Measurements from ENCODE around the gene USP31. TPM values are rescaled to one million over a fixed set of nuclear protein-coding genes. Genes with fewer than 3 reads are reported as not detected.
A peak's percentile ranks its signal among the peaks of the same experiment; 100 is the strongest.

USP31 gene
- polyA plus RNA-seq, 10 donors: 4.7 to 8.2 (median 6.4) TPM

GRCh38 chr16:23064639-23065038 lies 84.6 kb downstream of the USP31 start:
- no peak for DNase-seq

DNA sequence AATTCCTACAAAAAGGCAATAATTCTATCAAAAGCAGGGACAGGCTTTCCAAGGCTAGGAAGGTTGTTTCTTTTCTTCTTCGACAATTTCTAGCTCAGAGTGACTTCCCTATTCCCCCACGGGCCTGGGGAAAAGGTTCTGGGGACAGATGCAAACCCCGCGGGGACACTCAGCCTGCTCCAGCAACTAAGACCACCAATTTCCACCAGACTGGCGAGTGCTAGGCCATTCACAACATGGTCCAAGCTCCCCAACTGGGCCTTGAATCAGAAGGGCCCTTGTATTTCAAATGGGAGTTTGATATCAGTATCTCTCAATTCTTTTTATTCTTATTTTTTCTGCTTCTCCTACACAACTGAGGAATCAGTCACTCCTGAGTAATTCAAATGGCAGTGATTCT lies 86.7 kb downstream of the USP31 start:
- no peak for DNase-seq

- DNase-seq: peak in 1 of 3 donors; percentile 7
These were observed 87.6 kb downstream of the USP31 start for GRCh38 chr16:23061669-23062068.

GRCh38 chr16:23060458-23061320 lies 88.6 kb downstream of the USP31 start:
- DNase-seq: peak; percentile 51 to 77 (median 67)

GRCh38 chr16:23059433-23059832 lies 89.8 kb downstream of the USP31 start:
- DNase-seq: no peak

DNA sequence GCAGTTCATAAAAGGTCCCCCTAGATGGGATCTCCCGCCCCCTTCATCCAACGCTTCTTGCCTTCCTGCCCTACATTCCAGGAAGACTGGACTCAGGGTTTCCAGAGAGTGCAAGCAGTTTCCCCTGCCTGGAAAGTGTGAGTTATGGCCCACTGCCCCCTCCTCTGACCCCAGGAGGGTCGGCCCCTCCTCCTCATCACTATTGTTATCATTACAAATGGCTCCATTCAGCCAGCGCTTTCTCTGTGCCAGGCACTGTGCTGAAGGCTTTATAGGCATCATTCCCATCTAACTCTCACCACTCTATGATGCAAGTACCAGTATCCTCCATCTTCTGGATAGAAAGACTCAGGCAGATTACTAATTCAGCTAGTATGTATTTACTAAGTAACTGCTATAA lies 90.7 kb downstream of the USP31 start:
- DNase-seq: no peak

DNA sequence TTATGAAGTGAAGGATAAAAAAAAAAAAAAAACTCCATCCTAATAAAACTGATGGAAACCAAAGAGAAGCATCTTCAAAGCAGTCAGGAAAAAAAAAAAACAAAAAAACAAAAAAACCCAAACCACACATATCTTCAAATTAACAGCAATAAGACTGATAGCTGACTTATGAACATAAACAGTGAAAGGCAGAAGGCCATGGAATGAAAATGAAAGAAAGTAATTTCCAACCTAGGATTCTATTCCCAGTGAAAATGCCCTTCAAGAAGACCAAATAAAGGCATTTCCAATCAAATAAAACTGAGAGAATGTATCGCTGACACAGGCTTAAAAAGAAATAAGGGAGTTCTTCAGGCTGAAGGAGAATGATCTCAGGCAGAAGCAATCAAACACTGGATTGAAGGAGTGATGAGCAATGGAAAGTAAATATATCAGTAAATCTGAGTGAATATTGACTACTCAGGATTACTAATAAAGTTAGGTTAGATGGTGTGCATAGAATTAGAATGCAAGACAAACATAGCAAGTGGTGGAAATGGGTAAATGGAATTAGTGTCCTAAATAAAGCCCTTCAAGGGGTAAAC lies 92.1 kb downstream of the USP31 start:
- no peak for DNase-seq

DNA sequence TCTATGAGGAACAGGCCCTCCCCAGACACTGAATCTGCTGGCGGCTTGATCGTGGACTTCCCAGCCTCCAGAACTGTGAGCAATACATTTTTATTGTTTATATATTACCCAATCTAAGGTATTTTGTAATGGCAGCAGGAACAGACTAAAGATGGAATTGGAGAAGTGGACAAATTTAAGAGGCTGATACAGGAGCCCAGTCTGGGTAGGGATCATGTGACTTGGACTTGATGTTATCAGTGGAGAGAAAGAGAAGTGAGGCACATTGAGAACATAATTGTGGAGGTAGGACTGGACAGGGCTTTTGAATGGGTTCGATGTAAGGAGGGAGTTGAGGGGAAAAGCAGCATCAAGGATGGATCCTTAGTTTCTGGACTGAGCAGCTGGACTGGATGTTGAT lies 93.8 kb downstream of the USP31 start:
- DNase-seq: no peak

DNA sequence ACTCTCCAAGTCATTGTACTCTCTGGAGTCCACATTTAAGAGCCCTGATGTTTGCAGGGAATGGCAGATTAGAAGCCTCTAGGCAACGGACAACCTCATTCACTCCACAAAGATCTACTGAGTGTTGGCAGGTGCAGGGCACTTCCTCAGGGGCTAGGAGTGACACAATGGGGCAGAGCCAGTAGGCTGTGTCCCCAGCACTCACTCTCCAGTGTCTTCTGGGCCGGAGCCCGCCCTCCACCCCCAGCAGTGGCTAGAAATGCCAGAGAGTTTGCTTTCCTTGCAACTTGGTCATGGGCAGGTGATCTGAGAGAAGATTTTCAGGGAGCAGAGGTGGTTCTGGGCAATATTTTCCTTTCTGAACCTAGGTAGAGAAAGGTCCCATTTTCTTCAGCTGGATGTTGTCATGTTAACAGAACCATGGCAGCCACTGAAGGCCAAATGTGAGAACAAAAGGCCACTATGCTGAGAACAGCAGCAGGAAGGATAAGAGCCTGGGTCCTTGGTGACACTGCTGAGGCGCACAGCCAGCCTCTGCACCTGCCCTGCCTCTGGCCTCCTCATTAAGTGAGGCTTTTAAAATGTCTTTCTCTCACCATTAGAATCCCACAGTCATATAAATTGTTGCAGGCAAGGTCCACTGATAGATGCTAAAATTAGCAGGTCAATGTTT lies 96.2 kb downstream of the USP31 start:
- DNase-seq: no peak

DNA sequence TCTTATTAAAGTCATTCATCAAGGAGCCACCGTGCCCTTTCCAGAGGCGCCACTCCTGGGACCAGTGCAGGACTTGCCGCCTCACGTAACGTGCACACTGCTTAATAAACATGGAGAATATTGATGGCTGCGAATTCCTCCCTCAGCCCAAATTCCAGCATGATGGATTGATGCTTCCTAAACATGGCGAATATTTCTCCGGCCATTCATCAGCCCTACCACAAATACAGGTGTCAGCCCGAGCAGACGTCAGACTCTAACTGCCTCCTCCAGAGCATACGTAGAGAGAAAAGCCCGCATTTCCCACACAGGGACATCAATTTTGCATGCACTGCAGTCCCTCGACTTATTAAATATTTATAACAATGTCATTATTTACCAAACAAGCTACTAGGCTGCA lies 97.0 kb downstream of the USP31 start:
- no peak for DNase-seq

GRCh38 chr16:23051587-23051986 lies 97.7 kb downstream of the USP31 start:
- DNase-seq: no peak

DNA sequence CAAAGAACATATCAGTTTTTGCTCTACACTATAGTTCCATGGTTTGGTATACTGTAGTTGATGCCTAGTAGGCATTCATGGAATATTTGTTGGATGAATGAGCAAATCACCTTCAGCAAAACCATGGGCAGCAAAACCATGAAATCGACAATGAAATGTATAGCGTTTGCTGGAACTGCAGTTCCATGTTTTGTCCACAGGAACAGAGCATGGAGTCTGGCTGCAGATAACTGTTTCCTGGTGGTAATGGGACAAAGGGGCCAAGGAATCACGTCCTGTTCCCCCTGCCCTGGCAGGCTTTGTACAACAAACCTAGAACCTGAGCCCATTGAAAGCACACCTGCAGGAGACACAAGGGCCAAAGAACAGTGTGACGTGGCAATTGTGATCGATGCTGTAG lies 101.1 kb downstream of the USP31 start:
- DNase-seq: no peak

DNA sequence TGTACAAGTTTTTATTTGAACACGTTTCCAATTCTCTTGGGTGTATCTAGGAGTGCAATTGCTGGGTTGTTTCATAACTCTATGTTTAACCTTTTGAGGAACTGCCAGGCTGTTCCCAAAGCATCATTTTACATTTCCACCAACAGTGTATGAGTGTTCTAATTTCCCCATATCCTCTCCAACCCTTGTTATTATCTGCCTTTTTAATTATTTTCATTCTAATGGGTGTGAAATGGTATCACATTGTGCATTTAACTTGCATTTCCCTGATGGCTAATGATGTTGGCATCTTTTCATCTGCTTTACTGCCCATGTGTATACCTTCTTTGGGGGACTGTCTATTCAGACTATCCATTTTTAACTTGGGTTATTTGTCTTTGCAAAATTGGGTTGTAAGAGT lies 104.2 kb downstream of the USP31 start:
- DNase-seq: no peak

DNA sequence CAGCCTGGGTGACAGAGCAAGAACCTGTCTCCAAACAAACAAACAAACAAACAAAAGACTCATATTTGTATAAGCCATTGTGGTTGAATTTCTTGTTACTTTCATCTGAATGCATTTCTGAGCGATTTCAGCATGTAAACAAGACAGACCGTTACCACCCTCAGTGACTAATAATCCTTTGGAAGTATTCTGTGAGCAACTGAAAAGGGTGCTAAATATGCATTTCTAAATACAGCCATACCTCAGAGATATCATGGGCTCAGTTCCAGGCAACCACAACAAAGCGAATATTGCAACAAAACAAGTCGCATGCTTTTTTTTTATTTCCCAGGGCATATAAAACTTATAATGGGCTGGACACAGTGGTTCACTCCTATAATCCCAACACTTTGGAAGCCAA lies 109.0 kb downstream of the USP31 start:
- DNase-seq: no peak

- DNase-seq: no peak
These were observed 110.1 kb downstream of the USP31 start for GRCh38 chr16:23039118-23039517.

DNA sequence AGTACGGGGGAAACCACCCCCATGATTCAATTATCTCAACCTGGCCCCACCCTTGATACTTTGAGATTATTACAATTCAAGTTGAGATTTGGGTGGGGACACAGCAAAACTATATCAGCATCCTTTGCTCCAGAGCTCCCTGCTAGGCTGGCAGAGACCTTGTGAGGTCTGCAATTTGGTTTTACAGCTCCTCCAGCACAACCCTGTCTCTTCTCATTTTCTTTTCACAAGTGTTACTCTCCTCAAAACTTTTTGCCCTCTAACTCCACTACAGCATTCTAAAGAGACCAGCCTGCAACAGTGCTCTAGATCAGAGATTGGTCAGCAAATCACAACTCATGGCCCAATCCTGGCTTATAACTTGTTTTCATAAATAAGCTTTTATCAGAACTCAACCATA lies 114.0 kb downstream of the USP31 start:
- no peak for DNase-seq

DNA sequence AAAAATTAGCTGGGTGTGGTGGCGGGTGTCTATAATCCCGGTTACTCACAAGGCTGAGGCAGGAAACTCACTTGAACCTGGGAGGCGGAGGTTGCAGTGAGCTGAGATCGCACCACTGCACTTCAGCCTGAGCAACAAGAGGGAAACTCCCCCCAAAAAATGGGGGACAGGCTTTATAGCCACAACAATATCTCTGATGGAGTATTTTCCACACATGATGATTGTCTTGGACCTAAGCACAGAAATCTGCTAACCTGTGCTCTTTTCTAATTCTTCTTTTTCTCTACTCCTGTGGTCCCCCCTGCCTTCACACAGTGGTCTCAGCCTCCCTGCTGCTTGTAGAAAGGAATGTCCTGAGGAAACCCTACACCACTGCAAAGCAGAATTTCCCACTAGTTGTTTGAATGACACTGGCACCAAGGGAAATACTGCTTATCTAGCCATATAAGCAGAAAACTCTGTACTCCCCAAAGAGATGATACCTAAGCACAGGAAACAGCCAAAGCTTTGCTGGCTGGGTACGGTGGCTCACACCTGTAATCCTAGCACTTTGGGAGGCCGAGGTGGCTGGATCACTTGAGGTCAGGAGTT lies 117.6 kb downstream of the USP31 start:
- no peak for DNase-seq

DNA sequence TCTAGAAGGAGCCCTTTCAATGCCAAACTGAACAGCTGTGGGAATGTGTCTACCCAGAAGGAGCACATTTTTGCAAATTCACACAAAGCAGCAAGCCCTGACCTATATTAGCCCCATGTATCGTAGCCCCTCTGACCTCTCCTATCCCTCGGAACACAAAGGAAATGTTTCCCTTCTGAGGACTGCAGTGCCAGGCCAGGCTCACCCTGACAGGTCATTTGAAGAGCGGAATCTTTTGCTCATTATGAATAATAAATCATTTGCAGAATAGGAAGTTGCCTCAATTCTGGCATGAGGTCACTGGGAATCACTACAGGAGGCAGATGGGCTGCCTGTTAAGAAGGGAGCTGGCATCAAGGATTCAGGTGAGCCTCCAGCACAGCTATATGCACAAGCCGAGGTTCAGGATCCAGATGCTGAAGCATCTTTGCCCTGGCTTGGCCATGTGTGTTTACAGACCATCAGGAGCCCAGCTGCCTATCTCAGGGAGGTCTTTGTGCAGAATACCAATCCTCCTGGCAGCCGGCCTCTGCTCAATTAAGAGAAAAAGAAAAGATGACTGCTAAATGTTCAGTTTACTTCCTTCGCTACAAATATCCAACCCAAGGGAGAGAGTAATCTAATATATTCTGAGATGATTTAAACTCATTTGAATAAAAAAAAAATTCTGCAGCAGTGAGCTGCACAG lies 119.4 kb downstream of the USP31 start:
- no peak for DNase-seq

GRCh38 chr16:23027386-23027785 lies 121.9 kb downstream of the USP31 start:
- DNase-seq: no peak

GRCh38 chr16:23026784-23027362 lies 122.4 kb downstream of the USP31 start:
- peak; percentile 6 to 30 (median 17) for DNase-seq

GRCh38 chr16:23025692-23026307 lies 123.5 kb downstream of the USP31 start:
- DNase-seq: peak; percentile 30 to 61 (median 43)

Measured in muscle of back (tissue), 11 donors.